Stimulated activated CD4-positive, alpha-beta T cell treated with anti-CD3 and anti-CD28 coated beads, Interleukin-2, amount 100 ng/mL, for 48 hours (primary cell): ENCODE data around the gene ZC3H14.
"Not testable (repeated sequence)": the region's sequence is repeated elsewhere in the genome, so short reads cannot be mapped to it uniquely, and the experiment has no call there.

Experiments used
- DNase-seq, 2 donors: peaks; one replicate each; pipeline ENCODE4 v3.0.0-alpha.2; 2020

Gene ZC3H14, protein sequence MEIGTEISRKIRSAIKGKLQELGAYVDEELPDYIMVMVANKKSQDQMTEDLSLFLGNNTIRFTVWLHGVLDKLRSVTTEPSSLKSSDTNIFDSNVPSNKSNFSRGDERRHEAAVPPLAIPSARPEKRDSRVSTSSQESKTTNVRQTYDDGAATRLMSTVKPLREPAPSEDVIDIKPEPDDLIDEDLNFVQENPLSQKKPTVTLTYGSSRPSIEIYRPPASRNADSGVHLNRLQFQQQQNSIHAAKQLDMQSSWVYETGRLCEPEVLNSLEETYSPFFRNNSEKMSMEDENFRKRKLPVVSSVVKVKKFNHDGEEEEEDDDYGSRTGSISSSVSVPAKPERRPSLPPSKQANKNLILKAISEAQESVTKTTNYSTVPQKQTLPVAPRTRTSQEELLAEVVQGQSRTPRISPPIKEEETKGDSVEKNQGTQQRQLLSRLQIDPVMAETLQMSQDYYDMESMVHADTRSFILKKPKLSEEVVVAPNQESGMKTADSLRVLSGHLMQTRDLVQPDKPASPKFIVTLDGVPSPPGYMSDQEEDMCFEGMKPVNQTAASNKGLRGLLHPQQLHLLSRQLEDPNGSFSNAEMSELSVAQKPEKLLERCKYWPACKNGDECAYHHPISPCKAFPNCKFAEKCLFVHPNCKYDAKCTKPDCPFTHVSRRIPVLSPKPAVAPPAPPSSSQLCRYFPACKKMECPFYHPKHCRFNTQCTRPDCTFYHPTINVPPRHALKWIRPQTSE

DNA sequence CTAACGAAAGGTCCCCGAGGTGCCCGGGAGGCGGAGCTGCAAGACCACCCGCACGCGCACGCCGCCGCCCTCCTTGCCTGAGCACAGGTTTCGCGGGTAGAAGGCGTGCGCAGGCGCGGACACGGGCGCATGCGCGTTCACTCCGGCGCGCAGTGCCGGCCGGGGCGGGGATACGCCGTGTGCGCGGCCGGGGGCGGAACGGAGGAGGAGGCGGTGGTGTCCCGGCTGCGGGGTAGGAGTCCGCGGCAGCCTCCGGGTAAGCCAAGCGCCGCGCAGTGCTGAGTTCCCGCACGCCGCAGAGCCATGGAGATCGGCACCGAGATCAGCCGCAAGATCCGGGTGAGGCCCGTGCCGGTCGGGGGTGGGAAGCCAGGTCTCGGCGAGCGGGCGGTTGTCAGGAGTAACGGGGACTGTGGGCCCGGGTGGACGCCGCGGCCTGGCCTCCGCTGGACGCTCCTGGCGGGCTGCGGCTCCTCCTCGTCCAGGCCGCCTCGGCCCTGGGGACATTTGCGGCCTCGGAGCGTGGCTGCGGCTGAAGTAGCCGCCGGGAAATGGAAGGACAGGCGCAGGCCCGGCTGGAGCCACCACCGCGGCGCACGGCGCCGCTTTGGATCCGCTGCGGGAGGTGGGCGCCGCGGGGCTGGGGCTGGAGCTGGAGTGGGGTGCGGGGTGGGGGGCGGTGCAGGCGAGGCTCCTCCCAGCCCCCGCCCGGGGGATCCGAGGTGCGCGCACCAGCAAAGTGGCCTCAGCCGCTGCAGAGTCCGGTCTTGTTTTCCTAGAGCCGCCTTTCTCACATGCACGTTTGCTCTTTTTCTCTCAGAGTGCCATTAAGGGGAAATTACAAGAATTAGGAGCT lies at the start of gene ZC3H14:
ZC3H14 (plus strand) TSS at position 207 of the 856 bp plus-strand sequence; CDS start at position 304, 97 bp downstream.
- DNase-seq: peak; percentile 78 to 82

DNA sequence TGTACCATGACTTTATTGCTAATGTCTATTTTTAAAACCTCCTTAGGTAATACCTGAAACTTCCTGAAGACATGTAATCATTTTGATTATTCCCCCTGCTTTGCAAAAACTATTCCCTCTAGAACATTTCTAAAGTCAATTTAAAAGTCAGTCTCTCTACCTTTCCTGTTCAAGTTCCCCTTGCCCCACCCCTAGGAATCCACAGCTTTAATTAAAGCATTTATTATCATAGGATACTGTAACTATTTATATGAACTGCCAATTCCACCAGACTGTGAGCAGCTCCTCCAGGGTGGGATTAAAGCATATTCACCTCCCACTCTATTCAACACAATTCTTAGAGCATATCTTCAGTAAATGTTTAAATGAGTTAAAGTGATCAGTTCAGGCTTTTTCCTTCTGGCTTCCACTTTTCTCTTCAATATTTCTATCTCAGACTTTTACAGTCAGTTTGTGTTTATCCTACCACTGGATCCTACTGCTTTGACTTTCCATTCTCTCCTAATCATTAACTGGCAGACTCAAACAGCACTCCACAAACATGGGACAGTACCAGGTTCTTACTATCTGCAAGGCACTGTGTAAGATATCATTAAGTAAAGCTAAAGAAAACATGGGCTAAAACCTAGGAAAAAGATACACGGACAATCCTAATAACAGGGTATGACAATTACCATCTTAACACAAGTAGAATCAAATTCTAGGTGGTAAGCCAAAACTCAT lies 47.2 kb upstream of the ZC3H14 start:
- DNase-seq: no peak

DNA sequence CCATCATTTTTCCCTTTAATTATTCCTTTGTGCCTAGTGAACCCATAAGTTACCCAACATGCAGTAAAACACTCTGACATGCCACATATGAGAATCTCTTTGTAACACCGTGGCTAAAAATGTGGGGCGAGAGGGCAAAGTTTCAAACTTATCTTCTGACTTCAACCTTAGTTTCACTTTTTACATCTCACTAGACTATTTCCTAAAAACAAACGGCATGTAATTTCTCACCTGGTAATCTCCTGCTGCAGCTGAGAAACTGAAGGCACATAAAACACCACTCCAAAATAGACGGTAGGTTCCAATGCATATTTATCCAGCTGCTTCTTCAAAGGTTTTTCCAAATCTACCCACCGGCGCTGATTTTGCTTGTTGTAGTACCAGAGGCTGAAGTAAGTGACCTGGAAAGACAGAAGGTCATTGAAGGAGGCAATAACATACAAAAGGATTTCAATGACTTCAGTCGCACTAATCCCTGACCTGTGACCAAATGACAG lies 45.9 kb upstream of the ZC3H14 start:
- DNase-seq: no peak

DNA sequence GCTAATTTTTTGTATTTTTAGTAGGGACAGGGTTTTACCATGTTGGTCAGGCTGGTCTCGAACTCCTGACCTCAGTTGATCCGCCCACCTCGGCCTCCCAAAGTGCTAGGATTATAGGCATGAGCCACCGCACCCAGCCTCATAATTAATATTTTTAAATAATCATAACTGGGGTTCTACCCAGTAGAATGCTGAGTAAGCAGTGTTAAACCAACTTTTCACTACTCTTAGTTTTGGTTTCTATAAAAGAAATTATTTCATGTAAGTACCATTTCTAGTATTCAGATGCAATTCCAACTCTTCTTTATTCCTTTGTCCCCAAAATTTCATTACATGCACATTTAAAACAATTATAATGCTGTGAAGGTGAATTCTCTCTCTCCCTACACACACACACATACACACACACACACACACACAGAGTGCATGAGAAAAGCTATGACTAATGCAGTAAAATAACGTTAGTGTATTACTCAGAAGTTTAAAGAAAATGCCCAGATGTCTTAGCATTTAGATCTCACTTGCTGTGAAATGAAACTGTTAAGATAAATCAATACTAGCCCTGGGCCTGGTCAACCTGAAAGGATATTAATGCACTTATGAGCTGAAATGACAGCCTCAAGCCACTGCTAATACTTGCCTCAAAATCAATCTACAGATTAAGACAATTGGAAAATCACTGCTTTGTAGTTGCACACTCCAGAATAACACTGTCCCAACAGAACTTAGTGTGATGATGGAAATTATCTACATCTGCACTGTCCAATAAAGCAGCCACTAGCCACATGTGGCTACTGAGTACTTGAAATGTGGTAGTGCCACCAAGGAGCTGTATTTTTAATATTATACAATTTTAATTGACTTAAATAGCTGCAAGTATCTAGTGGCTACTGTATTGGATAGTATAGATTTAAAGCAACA lies 44.0 kb upstream of the ZC3H14 start:
- no peak for DNase-seq

DNA sequence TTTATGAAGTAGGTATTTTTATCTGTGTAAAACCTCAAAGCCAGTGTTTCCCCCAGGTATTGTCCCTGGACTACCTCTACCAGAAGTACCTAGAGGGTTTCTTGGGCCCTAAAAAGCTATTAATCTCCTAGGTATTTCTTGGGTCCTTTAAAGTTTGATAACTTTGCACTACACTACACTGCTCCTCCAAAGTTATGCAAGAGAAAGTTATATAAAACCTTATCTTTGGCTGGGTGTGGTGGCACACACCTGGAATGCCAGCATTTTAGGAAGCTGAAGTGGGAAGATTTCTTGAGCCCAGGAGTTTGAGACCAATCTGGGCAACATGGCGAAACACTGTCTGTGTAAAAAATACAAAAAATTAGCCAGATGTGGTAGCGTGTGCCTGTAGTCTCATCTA lies 42.9 kb upstream of the ZC3H14 start:
- no peak for DNase-seq

DNA sequence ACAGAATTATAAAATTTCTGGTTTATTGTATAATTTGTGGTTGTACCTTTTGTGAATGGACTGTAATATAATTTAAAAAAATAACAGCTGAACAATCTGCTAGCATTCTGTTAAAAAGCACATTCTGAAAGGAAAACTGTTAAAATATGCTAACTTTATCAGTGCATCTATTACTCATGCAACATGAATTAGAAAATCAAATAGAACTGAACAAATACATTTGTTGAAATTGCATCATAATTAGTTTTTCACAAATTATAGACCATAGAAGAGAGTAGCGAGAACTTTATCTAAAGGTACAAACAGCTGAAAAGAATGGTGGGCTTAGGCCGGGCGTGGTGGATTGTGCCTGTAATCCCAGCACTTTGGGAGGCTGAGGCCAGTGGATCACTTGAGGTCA lies 41.0 kb upstream of the ZC3H14 start:
- no peak for DNase-seq

DNA sequence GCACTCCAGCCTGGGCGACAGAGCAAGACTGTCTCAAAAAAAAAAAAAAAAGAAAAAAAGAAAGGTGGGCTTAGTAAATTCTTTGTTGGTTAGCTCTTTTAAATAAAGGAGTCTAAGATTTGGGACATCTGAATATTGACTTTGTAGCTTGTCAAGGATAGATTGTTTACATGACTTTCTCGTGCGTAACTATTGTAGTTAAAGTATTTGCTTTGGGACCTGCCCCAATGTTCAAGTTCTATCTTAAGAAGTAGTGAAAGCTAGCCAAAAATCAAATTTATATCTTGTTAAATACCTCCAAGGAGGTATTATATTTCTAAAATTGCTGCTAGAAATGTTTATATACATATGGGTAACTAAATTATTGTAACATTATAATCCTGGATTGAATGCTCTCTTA lies 40.4 kb upstream of the ZC3H14 start:
- no peak for DNase-seq

DNA sequence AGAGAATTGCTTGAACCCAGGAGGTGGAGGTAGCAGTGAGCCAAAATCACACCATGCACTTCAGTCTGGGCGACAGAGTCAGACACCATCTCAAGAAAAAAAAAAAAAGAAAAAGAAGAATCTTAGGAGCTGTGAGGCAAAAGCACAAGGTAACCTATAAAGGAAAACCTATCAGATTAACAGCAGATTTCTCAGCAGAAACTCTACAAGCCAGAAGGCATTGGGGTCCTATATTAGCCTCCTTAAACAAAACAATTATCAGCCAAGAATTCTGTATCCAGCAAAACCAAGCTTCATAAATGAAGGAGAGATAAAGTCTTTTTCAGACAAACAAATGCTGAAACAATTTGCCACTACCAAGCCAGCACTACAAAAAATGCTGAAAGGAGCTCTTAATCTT lies 32.9 kb upstream of the ZC3H14 start:
- not testable (repeated sequence) for DNase-seq

DNA sequence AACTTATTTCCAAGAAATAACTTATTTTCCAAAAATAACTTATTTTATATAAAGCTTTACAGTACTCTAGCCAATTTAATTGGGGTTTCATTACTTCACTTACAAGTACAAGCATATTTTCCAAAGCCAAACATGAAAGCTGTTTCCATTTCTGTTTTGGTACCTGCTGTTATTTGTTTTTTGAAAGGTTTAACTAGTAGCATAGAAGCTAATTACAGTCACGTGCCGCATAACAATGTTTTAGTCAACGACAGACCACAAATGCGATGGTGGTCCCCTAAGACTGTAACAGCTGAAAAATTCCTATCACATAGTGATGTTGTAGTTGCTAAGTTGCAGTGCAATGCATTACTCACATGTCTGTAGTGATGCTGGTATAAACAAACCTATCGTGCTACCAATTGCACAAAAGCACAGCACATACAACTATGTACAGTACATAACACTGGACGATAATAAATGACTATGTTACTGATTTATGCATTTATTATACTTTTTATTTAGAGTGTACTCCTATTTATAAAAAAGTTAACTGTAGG lies 29.7 kb upstream of the ZC3H14 start:
- no peak for DNase-seq

DNA sequence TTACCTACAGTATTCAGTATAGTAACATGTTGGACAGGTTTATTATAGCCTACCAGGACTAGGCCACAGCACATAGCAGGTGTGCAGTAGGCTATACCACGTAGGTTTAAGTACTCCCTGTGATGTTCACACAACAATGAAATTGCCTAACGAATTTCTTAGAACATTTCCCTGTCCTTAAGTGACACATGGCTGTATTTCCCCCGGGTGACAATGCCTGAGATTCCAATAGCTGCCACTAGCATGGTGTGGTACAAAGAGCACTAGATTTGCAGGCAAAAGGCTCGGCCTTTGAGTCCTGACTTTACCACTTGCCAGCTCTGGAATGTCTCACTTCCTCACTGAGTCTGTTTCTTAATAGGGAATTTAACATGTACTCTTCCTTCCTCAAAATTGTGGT lies 27.7 kb upstream of the ZC3H14 start:
- no peak for DNase-seq

DNA sequence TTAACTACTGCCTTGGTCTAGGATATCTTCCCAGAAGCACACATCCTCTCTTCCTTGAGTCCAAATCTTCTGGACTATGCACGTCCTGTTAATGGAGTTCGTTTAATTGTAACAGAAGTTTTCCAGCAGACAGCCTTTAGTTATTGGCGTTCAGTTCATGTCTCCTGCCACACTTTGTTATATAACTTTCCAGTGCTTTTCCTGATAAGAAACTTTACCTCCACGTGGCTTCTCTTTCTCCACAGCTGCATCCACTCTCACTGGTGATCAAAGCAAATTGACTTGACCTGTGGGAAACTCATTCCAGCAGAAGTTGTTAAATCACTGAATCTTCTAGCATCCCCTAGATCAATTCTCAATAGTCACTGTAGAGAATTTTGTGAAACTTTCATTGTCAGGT lies 27.0 kb upstream of the ZC3H14 start:
- DNase-seq: no peak

DNA sequence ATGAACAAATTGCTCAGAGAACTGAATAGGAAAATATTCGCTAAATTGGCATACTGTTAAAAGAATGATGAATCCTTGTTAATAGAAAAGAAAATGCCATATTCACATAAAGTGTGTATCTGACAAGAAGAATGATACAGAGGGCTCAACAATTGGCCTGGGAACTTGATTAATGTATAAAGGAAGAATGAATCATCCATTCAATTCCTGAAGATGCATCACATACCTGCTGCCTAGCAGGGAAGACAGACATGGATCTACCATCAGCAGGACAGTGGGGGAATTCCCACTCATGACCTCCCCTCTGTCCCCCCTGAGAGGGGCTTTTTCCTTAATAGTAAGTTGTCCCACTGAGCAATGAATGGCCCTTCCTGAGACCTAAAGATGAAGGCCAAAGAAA lies 21.5 kb upstream of the ZC3H14 start:
- no peak for DNase-seq

DNA sequence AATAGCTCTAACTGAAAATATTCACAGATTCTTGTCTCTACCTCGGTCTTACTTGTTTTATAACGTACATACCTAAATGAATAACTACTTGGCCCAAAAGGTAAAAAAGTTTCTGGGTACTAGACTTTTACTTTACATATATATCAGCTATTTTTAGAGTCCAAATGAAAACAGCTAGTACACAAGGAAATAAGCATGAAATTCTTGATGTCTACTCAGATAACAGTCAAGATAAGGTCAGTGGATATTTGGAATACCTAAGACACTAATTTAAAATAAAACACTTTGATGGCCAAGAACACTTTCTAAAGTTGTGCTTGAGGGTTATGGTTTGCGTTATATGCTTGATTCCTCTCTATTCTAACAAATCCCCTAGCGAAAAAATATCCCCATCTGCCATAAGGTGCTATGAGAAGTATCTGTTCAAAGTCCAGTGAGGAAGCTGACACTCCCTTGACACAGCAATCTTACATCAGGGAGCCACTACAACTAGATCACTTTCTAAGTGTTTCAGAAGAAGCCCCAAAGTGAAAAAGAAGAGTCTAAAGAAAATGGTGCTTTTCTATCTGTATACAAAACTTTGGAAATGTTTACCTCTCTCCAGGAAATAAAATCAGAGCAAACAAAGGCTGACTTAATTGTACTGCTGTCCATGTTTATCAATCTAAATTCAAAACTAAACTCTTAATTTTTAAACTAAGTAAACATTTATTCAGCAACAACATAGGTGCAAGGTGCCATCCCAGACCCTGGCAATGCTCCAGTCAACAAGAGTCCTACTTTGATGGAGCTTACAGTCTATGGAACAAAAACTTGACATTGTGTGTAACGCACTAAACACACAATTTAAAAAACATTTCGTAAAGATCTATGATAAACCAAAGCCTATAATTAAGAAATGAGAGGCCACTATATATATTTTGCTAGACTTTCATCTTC lies 19.7 kb upstream of the ZC3H14 start:
- no peak for DNase-seq

DNA sequence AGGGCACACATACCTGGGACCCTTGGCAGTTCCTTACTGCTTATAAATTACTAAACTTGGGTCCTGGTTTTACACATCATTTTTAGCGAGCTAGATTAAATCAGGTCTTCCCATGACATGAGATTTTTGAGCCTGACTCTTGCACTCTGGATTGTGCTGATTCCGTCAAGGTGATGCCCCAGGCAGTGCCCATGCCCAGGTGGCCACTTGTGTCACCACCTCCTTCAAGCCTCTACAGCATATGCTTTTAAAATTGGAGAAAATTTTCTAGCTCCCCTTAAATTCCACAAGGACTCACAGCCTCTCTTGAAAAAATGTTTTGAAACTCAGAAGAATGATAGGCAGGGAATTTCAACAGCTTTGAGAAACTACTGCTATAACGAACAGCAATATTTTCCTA lies 17.6 kb upstream of the ZC3H14 start:
- no peak for DNase-seq

DNA sequence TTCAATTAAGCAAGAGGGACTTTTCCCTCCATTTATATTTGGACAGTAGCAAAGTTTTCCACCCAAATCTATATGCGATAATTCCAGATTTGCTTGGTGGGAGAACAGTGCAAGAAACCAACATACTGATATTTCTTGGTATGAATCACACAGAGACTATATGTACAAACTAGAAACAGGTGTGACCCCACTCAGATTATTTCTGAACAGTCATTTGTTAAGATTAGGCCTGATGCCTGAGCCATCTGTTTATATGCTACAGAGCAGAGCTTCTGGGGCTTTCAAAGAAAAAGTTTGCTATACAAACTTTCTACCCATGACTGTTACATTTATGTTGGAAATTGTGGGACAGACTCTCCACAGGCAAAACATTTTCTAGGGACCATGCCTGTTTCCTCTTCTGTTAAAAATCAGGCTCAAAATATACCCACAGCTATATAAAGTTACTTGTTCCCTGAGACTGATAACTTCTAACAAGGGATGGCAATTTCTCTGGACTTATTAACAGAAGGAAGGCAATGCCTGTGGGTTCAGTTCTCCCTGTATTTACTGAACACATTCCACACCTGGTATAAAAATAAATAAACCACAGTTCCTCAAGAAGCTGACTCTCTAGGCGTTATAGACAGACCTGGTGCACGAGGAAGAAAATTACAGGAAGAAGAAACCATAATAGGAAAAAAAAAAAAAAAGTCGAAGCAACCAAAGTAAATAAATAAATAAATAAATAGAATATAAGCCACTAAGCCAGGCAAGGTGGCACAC lies 16.0 kb upstream of the ZC3H14 start:
- DNase-seq: no peak

DNA sequence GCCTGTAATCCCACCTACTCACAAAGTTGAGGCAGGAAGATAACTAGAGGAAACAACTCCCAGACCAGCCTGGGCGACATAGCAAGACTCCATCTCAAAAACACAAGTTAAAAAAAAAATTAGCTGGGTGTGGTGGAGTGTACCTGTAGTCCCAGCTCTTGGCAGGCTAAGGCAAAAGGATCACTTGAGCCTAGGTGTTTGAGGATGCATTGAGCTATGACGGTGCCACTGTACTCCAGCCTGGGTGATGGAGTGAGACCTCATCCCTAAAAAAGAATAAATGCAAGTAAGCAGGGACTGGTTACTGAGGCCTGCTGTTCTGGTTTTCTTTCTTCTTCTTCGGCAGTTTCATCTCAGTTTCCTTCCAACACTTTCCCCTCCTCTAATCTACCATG lies 15.5 kb upstream of the ZC3H14 start:
- DNase-seq: no peak

DNA sequence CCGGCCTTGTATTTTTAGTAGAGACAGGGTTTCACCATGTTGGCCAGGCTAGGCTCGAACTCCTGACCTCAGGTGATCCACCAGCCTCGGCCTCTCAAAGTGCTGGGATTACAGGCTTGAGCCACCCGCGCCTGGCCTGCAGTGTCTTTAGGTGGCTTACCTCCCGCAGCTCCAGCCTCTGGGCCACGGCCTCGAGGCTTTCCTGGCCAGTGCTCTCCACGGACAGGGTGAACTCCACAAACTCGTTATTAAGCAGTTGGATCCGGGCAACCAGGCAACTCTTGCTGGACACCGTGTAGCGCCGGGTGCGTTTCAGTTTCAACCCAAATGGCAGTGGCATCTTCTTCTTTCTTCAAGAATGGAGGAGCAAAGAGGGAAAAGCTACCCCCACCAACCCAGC lies 12.8 kb upstream of the ZC3H14 start:
- DNase-seq: no peak

DNA sequence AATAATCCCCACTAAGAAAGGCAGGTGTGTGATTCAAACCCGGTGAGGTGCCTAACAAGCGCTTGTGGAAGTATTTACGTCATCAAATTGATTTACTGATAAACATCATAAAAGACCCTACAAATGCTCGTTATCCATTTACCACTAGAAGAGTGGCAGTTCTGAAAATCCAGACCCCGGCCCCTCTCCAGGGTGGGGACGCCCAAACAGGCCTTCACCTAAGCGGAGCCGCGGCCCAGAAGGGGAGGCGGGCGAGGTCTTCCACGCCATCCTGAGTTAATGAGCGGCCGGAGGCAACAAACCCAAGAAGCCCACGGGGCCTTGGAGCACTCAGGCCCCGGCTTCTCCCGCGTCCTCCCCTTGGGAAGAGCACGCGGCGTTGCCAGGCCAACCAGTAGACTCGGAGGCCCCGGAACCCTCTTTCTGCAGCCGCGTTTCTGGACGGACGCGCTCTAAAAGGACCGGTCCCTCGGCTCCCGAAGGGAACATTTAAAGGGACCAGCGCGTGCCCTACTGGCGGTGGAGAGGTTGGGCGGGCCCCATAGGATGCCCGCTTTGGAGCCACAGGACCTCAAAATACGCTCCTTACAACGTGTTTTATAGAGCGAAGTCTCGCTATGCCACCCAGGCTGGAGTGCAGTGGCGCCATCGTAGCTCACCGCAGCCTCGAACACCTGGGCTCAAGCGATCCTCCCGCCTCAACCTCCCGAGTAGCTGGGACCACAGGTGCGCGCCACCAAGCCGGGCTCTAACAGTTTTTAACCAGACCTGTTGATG lies 11.6 kb upstream of the ZC3H14 start:
- peak; percentile 52 to 66 for DNase-seq
